Daoy (cell line): Measurements from ENCODE around the gene COQ5. TPM values are rescaled to one million over a fixed set of nuclear protein-coding genes. Genes with fewer than 3 reads are reported as not detected.
"Not testable (repeated sequence)": the region's sequence is repeated elsewhere in the genome, so short reads cannot be mapped to it uniquely, and the experiment has no call there.

Experiments
- DNase-seq: peaks from one replicate; pipeline ENCODE4 v3.0.0-alpha.2; 2015; ENCODE audit warnings: low read depth
- total RNA-seq: library from RNA; depleted of rRNA; stranded (reverse); fragments of >200 nt; shearing (Covaris generic); gene quantifications from 2 replicates; pipeline ENCODE4 v1.2.3, GENCODE V29; 2014

The COQ5 gene
- total RNA-seq, 1 experiment from 2014 or later = 55.1 TPM

DNA sequence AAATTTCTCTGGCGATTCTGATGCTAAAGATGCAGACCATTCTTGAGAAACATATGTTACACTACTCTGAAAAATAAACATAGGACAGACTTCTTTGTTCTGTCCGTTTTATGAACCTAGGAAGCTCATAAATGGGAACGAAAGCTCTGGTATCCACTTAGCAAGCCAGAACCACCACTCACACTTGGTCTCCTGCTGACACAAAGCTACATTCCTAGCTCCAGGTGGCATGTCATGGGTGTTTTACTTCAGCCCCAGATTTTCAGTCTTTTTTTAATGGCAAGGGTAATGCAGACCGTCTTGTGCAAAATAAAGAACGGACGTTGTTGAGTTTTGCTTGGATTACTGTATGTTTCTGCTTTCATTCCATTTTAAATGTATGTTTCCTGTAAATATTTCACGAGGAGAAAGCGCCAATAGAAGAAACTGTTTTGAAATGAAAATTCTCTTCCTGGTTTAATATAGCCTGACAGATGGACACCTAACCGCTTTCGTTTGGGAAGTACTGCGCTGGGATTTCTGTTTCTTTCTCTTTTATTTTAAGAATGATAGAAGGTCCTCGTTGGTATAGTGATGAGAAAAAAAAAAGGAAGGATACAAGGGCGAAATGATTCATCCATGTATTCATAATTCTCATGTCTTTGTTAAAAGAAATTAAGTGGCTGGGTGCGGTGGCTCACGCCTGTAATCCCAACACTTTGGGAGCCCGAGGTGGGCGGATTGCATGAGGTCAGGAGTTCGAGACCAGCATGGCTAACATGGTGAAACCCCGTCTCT lies 871 bp upstream of the COQ5 start:
- peak; percentile 74 for DNase-seq

DNA sequence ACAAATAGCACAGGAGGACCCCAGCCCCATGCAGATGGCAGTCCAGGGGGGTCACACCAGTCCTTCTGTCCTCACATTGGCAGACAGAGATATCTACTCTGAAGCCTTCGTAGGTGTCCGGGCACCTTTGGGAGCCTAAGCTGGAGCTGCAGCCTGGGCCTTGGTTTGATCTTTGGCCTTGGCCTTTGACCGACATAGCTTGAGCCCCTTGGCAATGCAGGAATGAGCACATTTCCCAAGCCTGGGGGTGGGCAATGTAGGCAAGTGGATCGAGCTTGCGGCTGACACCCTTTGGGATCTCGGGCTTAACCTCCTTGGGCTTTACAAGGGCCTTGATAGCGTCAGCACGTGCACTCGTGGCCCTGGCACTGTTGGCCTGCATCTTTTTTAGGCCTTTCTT lies 6.4 kb downstream of the COQ5 start:
- DNase-seq = no peak

DNA sequence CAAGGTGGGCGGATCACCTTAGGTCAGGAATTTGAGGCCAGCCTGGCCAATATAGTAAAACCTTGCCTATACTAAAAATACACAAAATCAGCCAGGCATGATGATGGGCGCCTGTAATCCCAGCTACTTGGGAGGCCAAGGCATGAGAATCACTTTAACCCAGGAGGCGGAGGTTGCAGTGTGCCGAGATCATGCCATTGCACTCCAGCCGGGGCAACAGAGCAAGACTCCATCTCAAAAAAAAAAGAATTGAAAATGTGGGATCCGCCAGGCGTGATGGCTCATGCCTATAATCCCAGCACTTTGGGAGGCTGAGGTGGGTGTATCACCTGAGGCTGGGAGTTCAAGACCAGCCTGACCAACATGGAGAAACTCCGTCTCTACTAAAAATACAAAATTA lies 9.6 kb downstream of the COQ5 start:
- not testable (repeated sequence) for DNase-seq

DNA sequence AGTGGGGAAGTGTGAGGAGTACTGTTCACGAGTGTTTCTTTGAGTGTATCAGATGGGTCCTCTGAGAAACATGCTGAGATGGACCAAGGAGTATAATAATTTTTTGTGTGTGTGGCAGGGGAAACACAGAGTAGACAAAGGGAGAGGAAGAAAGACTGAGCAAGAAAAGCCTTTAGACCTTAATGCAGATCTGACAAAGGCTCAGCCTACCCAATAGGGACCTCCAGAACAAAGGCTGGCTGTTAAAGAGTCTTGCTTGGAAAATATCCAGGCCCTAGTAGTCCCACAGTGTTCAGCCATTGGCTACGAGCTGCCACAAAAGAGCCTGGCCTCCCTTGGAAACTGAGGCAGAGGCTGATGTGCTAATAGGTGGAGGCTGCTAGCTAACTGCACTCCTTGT lies 13.5 kb downstream of the COQ5 start:
- DNase-seq = no peak

DNA sequence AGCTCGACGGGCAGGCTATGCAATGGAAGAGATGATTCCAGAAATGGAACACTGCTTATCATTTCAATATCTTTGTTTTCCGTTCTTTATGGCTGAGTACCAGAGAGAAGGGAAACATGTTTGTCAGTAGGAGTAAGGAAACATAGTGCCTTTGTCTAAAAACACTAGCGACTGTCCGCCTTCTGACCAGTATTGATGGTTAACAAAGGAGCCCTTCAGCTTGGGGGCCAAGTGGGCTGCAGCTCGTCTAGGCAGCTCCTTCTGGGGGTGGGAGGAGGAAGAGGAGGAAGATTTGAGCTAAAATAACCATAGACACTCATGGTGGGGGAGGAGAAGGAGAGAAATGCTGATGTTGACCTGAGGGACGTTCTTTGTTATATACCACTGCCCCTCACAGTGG lies 15.0 kb downstream of the COQ5 start:
- DNase-seq = no peak

DNA sequence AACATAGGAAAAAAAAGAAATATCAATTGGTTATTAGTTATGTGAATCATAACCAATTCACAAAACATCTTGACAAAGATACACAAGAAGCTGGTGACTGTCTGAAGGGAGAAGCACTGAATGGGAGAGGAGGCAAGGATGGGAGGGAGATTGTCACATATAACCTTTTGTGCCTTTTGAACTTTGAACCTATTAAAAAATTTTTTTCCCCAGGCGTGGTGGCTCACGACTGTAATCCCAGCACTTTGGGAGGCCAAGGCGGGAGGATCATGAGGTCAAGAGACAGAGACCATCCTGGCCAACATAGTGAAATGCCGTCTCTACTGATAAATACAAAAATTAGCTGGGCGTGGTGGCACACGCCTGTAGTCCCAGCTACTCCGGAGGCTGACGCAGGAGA lies 20.4 kb downstream of the COQ5 start:
- no peak for DNase-seq

DNA sequence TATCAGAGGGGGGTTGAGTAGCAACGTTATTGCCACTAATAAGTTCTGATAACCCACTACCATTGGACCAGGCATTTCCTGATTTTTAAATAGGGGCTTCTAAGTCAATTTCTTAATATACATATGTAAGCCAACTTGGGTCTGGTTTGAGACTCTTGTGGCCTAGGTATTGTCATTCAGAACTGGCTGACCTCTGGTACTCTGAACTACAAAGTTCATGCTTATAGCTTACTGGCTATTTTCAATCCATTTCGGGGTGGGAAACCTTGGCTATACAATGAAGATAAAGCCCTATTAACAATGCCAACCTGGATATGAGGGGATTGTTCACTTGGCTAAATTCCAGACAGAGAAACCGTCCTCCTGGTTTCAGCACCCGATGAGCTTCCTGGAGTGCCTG lies 24.4 kb downstream of the COQ5 start:
- DNase-seq = no peak

DNA sequence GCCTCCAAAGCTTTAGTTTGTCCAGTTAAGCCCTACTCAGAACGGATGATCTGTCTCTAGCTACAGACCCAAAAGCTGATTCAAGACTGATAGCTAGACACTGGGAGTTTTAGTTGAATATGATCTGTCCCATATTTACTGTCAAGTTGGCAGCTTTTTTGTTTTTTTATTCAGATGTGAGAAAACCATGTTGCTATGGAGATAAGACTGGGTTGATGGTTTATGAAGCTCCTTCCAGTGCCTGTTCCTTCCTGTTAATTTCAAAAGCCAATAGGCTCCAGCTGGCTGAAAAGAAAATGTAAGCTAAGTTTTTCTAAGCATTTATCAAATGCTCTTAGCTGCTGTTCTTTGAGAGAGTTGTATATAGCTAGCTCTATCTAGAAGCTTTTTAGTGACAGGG lies 28.4 kb downstream of the COQ5 start:
- no peak for DNase-seq

DNA sequence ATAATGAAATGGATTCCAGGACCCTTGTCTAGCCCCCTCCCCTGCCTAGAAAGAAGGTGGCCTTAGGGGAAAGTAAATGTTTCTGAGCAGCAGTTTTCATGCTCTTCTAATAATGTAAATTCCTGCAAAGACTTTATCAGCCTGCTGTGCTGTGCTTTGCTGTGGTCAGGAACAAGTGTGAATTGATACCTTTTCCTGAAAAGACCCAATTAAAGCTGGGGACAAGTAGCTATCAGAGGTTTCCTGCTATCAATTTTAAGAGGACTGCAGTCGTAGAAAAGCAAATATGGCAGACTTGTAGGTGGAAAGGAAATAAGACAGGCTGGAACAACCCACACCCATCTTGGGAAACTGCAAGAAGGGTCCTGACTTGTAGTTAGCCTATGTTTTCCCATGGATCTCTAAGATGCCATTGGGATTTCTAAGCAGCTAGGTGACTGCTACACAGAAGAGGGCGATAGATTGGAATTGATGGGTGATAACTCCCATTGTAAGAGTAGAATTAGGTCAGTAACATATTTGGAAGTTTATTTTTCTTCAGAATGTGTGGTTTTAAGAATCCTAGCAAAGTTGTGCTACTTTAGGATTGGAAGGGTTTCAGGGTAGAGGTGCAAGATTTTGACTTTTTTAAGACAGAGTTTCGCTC lies 30.0 kb downstream of the COQ5 start:
- no peak for DNase-seq

DNA sequence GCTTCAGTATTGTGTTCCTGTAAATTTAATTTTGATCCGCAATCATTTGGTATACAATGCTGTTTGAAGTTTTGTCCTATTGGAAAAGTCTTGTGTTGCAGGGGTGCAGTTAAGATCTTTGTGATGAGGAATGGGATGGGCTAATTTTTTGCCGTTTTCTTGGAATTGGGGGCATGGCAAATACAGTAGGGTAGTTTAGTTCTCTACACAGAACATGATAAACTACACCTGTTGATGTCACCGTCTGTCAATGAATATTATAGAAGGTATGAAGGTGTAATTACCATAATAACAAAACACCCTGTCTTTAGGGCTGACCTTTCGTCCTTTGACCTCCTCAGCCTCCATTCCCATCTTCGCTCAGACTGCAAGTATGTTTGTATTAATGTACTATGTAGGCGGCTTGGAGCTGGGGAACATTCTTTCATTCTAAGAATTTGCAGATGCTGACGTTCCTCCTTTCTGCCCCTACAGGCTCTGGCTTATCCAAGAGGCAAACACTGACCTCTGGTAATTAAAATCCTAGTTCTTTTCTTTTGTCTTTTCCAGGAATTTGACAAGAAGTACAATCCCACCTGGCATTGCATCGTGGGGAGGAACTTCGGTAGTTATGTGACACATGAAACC lies 31.3 kb downstream of the COQ5 start:
- no peak for DNase-seq

DNA sequence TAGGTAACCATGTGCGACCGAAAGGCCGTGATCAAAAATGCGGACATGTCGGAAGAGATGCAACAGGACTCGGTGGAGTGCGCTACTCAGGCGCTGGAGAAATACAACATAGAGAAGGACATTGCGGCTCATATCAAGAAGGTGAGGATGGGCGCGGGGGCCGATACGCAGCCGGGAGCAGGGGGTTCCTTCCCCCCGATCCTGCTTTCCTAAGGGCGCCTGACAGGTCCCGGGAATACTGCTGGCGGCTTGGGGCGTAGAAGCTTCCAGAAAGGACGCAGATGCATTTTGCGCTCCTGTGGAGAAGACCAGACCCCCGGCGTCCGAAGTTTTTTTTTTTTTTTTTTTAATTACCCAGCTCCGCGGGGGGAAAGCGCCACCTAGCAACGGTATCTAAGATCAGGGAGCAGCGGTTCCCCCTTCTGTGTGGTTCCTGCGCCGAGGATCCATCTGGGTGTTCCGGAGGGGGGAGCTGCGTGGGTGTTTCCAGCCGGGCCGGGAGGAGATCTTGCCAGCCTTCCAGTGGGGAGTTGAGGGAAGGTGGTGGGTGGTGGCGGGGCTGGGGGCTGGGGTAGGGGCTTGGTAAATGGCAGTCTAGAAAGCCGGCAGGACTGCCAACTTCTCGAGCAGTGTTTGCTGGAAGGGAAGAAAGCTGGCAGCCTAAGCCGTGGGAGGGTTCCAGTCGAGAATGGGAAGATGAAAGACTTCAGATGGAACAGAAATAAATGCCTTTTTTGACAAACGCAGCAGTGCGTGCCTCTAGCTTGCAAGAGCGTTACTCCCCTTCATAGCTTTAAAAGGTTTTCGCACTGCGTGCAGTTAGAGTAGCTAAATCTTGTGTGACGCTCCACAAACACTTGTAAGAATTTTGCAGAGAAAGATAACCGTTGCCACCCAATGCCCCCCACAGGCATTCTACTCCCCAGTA lies 32.3 kb downstream of the COQ5 start:
- peak; percentile 53 for DNase-seq

DNA sequence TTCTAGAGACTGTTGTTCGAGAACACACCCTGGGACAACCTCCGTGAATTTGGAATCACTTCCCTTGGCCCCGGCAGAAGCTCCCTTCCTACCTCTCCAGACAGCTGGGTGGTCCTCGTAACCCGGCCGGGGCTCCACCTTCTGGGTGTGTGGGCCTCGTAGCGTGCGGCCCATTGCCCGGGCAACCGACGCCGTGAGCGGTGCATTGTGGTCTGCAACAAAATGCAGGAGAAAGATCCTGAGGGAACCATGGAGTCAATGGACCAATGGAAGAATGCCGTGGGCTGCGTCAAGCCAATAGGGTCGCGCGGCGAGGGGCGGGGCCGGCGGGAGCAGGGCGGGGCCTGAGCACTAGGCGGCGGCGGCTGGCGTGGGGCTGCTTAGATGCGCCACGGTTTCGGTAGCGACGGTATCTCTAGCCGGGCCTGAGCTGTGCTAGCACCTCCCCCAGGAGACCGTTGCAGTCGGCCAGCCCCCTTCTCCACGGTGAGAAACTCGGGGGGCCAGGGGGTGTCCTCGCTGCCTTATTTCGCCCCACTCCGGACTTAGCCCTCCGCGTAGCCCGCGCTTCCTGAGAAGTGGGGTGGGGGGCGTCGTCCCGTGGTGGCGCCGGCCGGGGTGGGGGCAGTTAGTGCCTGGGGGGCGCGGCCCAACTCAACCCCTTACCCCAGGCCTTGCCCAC lies 33.1 kb downstream of the COQ5 start, which contains the start of gene DYNLL1:
DYNLL1 (plus strand) TSS at position 383 of the 682 bp plus-strand sequence. CDS start 309 bp downstream, outside the sequence.
- DNase-seq = peak; percentile 98

DNA sequence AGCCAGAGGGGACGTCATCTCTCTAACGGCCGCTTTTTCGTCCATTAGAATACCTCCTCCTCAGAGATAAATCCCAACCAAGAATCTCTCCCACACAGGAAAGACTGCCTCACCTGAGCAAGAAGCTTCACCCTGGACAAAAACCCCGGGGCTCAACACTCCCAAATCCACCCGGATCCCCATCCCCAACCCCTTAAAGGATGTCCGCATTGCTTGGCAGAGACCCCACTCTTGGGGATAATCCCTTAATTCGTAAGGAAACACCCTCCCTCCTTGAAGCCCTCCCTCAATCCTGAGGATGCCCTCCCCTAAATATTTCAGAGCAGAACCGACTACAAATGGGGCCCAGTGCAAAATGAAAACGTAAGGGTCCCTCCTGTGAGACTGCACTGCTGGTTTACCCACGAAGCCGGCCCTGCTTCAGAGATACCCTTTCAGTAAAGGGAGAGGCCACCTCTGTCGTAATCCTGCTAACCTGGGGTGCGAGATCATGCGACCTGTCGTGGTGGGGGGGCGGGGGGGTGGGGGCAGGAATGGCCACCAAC lies 33.7 kb downstream of the COQ5 start:
- no peak for DNase-seq

DNA sequence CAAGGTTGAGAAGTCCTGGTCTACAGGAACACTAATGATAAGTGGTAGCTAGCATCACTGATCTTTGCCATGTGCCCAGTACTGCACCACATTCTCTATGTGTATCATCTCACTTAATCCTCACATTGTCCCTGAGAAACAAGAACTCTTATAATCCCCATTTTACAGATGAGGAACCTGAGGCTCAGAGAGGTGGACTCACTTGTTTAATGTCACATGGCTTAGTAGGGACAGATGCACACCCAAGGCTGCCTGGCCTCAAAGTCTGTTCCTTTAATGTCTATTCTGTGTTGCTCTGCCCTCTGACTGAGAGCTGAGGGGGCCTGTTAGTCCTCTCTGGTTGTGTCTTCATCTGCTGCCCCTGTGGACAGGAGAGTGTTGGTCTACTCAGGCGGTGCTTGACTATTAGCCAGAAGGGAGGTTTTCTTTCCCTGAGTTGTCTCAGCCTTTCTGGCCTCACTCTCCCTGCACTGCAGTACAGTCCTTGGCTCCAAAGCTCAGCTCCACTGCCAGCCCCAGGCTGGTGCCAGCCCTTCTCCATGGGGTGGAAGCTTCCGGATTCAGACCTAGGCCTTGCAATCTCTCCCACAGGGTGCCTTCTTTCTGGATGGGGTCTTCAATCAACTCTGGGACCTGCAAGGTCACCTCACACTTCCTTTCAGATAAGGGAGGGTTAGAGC lies 38.0 kb downstream of the COQ5 start:
- DNase-seq = no peak

DNA sequence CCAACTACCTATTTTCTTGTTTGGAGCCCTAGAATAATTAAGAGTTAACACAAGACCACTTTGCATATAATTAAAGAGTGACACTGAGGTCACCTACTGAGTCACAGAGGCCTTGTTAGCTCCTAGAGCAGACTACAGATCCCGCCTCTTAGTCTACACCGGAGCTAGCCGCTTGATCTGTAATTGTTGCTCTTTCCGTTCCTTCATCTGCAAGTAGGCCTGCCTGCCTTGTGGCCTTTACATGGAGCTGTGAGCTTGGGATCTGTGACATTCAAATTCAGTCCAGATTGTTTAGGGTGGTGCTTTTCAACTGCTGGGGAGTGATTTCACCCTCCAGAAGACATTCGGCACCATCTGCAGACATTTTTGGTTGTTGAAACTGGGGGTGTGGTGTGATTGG lies 38.6 kb downstream of the COQ5 start:
- no peak for DNase-seq

DNA sequence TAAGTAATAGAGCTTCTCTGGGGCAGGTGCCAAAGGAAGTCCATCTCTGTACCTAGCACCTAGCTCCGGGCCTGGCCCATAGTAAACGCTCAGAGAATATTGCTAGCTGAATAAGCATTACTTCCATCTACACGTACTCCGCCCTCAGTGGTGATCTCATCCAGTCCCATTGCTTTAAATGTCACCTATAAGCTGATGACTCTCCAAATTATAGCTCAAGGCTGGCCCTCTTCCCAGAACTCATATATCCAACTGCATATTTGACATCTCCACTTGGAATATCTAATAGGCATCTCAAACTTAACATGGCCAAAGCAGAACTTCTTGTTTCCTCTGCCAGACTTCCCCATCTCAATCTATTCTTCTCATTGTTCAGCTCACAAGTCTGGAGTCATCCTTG lies 39.9 kb downstream of the COQ5 start:
- no peak for DNase-seq

DNA sequence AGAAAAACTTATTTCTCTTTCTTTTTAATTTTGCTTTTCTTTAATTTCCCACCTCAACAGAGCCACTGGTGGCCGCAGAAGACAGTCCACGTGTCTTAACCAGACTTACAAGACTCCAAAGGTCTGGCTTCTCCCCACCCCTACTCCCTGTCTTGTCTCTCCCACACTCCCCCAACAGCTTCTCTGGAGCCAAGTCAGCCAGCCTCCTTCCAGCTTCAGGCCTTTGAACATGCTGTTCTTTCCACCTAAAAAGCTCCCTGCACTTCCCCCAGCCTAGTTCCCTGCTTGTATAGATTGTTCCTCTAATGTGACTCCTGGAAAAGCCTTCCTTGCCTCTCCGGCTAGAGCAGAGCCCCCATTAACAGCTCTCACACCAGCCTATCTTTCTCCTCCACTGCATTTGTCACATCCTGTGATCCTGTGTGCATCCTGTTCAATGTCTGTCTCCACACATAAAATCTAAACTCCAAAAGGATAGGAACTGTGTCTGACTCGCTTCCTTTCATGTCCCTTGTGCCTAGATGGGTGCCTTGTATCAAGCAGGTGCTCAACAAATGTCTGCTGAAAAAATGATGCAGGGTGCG lies 40.8 kb downstream of the COQ5 start:
- DNase-seq = no peak

DNA sequence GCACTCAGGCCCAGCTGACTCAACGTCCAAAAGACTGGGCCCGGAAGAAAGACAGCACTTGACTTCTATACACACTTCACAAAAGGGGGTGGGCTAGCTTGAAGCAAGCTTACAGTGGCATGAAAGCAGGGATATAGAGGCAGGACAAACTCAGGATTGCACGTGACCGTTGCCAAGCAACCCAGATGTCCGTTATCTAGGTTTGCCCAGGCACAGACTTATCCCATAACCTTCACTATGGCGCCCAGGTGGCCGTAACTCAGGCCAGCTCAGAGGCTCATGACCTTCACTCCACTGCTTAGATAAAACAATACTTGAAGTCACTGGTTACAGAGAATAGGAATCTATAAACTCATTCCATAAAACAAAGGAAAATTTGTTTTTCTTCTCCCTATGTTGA lies 41.4 kb downstream of the COQ5 start:
- DNase-seq = not testable (repeated sequence)

DNA sequence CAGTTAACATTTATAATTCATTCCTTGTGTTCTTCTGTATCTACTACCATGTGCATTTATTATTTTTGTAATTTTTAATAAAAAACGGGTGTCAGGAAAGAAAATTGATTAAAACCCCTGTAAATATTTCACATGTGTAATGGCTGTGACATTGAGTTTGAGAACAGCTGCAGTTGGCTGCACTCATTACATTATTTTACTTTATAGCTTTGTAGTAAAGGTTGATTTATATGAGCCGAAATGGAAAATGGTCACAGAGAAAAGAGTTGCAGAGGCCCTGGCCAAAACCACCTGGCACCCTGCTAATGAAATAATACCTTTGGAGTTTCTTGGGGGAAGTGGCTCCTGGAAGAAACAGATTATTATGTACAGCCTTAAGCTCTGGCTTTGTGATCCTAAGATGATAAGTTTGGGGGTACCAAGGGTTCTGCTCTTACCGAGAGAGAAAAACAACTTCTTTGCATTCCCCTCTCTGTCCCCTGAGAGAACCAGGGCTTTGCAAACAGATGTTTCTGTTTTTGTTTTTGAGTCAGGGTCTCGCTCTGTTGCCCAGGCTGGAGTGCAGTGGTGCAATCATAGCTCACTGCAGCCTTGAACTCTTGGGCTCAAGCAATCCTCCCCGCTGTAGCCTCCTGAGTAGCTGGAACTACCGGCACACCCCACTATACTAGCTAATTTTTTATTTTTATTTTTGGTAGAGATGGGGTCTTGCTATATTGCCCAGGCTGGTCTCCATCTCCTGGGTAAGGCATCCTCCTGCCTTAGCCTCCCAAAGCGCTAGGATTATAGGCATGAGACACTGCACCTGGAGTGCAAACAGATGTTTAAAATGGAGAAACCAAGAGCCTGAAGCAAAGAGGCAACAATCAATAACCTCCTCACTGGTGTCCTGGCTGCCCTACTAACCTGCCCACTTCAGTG lies 42.7 kb downstream of the COQ5 start:
- DNase-seq = no peak
